ENCODE measurements around the gene GLB1L3.
A peak's percentile ranks its signal among the peaks of the same experiment; 100 is the strongest.

GLB1L3 gene

DNA sequence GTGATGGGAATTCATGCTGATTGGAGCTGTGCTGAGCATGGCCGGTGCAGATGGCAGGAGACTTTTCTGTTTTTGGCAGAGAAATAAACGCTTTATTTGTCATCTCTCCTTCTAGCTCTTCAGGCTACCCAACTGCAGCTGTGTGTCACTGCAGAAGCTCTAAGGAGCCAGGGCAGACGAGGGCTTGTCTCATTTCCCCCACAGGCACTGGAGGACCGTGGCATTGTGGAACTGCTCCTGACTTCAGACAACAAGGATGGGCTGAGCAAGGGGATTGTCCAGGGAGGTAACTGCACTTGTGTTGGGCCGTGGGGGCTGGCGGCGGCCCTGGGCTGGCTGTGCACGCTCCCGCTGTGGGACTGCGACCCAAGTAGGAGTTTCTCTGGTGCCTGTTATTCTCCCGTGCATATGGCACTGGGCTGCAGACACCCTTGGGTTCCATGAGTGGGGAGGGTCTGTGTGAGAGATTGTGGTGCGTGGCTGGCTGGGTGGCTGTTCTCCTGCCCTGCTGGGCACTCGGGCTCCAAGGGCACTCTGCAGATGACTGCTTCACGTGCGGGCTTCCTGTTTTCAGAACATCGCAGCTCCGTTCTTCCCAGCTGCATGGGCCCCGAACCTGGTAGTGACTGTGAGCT is 82.8 kb downstream of the GLB1L3 start:
- no peak for DNase-seq (ENCODE audit: low read depth, low spot score)
- H3K27ac ChIP-seq, result no peak overlapping the region

DNA sequence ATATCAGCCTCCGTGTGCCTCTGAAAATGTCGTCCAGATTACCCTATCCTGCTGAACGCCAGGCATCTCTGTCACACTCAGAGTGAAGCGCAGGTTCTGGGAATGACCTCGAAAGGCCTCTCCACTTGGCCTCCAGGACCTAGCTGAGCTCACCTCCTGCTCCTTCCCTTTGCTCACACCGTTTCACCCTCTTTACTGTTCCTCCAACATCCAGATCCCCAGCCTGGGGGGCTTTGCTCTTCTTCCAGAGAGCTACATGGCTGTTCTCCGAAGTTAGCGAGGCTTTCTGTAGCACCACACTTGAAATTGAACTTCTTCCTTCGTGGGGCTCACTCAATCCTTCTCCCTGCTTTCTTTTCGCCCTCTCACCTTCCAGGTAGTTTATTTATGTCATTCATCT is 83.5 kb downstream of the GLB1L3 start:
- no peak overlapping the region for H3K27ac ChIP-seq
- DNase-seq (ENCODE audit: low read depth, low spot score), result no peak

DNA sequence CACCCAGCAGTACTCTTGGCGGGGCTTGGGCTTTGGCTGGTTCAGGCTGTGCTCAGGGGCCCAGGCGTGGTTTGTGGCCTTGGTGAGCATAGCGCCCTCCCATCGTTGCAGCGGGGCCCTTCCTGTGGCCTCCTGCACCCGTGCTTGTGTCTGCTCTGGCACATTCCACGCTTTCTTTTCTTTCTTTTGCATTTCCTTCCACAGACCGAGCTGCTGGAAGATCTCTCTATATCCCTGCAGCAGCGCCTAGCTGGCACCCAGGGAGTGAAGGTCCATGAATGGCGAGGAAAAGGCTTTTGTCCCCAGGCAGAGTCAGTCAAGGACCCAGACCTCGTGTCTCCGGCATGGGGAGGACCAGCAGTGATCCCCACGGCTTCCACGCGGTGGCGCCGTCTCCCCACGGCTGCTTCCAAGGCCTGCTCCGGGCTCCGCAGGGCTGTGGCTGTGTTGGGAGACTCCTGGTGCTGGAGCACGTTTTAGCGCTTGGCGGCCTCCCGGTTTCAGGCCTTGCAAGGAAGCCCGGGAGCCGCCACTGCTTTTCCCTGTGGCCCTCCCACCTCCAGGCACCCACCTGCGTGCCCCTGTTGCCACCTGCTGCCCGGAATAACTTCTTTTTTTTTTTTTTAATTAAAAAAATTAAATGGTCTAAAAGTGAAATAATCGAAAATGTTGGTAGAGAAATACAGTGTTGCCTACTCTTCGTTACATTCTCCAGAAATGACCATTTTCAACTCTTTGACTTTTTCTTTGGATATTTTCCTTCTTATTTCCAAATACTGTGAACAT is 84.1 kb downstream of the GLB1L3 start:
- DNase-seq (ENCODE audit: low read depth, low spot score), result peak; percentile 14
- H3K27ac ChIP-seq, result no peak overlapping the region

DNA sequence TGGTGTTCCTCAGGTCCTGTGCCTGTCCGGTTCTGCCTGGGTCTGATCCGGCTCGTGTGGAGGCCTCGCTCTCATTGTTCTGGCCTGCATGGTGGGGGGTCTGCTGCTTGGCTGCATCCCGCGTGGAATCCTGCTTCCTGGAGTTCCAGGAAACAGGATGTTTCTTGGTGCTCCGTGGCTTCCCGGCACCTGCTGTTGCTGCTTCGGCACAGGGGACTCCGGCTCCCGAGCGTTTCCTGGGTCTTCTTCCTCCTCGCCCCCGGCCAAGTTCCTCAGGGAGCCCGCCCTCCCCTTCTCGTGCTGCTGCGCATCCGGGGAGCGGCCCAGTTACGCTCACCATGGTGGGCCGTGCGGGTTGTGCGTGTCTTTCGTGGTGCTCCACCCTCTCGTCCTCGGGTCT is 85.5 kb downstream of the GLB1L3 start:
- H3K27ac ChIP-seq, result no peak overlapping the region
- no peak for DNase-seq (ENCODE audit: low read depth, low spot score)

DNA sequence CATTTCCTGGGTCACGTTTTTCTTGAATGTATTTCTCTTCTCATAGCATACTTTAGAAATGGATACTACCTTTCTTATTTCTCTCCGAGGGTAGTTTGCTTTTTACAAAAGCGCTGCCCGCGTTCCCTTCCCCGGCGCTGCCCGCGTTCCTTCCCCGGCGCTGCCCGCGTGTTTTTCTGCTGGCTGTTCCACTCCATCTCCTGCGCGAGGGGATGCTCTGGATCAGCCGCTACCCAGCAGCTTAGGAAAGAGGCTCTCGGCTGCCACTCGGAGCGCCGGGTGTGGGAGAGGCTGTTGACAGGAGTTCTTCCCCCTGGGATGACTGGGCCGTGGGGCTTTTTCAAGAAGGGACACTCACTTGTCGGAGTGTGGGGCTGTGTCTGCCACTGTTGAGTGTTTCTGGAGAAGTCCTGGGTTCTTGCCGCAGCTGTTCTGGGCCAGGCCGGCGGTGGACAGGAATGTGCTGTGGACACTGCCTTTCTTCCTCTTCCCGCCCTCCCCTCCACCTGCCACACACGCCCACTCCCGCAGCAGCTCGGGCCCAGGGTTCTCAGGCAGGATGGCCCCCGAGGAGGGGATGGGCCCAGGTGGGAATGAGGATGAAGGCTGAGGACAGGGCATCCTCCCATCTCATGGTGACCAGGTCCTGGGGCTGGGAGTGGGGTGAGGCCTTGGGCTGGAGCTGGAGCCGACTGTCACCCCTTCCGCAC is 86.2 kb downstream of the GLB1L3 start:
- DNase-seq (ENCODE audit: low read depth, low spot score), result no peak
- H3K27ac ChIP-seq, result no peak overlapping the region

DNA sequence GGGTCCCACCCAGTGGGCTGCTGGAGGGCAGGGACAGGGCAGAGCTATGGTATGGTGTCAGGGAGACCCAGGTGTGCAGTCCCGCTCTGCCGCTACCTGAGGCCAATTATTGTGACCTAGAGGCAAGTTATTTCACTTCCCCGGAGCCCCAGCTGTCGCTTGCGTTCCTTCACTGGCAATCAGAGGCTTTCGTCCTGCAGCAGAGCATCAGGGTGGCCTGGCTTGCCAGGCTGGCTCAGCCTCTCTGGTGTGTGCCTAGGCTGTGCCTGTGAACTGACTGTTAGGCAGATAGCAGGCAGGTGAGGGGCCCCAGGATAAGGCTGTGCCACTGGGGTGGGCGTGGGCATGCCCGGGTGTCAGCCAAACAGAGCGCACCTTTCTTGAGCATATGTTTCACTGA is 87.0 kb downstream of the GLB1L3 start:
- no peak for DNase-seq (ENCODE audit: low read depth, low spot score)
- no peak overlapping the region for H3K27ac ChIP-seq

DNA sequence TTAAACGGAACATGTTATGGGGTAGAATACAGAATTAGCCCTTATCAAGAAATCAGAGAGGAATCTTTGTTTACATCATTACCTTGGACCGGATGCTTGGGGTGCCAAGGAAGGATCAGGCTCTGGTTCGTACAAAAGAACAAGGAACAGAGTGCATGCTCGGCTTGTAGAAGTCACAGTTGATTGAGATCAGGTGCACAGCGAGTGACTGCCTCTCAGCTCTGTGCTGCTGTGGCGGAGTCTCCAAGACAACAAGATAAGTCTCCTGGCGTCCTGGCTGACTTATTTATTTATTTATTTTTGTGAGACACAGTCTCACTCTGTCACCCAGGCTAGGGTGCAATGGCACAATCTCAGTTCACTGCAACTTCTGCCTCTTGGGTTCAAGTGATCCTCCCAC is 87.4 kb downstream of the GLB1L3 start:
- no peak for DNase-seq (ENCODE audit: low read depth, low spot score)
- H3K27ac ChIP-seq, result no peak overlapping the region

DNA sequence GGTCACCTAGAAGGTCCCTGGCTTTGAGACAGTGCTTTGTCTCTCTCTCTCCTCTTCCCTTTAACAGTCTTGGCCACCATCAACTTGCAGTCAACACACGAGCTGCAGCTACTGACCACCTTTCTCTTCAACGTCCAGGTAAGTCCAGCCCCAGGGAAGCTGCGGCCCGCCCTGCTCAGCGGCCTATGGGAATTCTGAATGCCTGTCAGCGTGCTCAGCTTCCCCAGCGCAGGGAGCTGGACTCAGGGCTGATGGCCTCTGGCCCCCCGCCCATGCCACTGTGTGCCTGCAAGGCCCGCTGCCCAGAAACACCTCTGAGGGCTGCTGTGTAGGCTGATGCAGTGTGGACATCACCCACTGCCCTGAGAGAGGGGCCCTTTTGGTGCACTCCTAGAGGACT is 88.1 kb downstream of the GLB1L3 start:
- DNase-seq (ENCODE audit: low read depth, low spot score), result no peak
- no peak overlapping the region for H3K27ac ChIP-seq

DNA sequence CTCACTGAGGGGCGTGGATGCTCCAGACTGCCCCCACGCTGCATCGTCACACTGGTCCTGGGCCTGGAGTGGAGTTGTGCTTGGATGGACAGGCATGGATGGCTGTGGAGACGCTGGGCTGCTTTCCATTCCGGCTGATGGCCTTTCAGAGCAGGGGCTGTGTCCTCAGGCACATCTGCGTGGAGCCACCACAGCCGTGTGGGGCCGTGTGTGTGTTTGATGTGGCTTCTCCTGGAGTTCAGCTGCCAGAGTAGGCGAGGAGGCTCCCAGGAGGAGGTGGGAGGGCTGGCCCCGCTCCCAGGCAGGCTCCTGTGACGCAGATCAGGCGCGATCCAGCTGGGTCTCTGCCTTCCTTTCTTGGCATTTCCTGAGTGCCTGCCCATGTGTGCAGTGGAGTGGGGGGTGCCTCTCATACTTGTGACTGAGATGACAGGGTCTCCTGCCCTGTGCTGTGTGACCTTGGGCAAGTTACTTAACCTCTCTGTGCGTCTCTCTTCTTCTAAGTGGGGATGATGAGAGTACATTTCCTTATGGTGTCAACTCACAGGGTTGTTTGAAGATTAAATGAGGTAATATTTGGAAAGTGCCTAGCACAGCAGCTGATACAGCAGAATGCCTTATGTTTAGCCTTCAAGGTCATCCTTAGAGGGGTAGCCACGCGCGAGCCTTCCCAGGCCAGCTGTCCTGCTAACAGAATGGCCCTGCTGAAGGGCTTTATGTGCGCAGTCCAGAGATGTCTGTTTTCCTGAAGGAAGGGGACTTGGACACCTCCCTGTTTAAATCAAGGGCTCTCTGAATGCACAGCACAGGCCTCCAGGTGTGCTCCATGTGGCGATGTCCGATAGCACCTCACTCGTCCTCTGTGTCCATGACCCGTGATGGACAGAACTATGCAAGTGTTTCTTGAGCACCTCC is 89.1 kb downstream of the GLB1L3 start:
- DNase-seq (ENCODE audit: low read depth, low spot score), result no peak
- H3K27ac ChIP-seq, result no peak overlapping the region

DNA sequence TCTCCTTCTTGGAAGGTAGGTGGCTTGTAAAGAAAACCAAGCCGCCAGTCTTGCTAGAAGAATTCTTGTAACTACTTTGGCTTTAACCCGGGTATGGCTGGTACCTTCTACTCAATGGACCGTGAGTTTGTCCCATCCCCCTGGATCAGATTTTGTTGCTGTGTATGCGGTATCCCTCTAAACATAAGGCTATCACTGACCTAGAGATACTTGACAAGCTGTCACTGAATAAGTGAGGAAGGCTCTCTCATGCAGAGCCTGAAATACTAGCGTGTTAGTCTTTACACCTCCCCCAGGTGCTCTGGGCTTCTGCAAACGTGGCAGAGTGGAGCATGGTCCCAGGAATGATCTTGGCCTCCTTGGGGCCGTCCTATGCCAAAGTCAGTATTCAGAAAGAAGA is 90.1 kb downstream of the GLB1L3 start:
- no peak for DNase-seq (ENCODE audit: low read depth, low spot score)
- H3K27ac ChIP-seq, result no peak overlapping the region

DNA sequence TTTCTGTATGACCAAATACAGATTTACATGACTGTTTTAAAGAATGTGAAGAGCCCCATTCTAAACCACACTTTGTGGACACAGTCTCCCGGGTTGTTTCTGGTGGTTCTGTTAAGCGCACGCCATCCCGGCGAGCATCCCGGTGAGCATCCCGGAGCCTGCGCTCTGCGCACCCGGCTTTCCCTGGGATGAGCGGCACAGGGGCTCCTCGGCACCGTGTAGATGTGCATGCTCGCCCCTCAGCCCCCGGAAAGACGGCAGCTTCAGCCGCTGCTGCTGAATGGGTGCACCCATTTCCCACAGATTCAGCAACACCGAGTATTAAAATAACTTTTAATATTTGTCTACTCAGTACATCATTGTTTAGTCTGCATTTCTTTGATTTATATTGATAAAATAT is 91.6 kb downstream of the GLB1L3 start:
- H3K27ac ChIP-seq, result no peak overlapping the region
- DNase-seq (ENCODE audit: low read depth, low spot score), result no peak

All from epithelial cell of prostate (primary cell).